K562 (cell line): ENCODE results near the gene SORCS2. TPM values are rescaled to one million over a fixed set of nuclear protein-coding genes. Genes with fewer than 3 reads are reported as not detected.

Experiments used
- ATAC-seq: fragments of 200-7000 bp; cut with Tn5 transposase; 3 replicates; pipeline ENCODE4 v1.9.1; 2020; ENCODE audit warnings: moderate library complexity
- BruUV-seq: library from RNA; stranded (reverse); fragments of 400-500 nt; replicated peaks from 2 replicates; lab custom pipeline; 2021; lab: Mats Ljungman, UMichigan
- CTCF ChIA-PET: fragments of 300-600 bp; formaldehyde crosslinking; extraction: SDS; loops from one replicate; lab custom pipeline; 2021; ENCODE audit warnings: low intra/inter-chr PET ratio; lab: Yijun Ruan, JAX
- POLR2A ChIA-PET: fragments of 300-600, 350-650 bp; sonication (Branson Sonifier 250); formaldehyde crosslinking; extraction: SDS; loops from one replicate; lab custom pipeline; 2021; ENCODE audit warnings: antibody characterized with exemption, inconsistent platforms; lab: Yijun Ruan, JAX
- DNase-seq, 4 experiments: peaks; one replicate each; pipeline versions ENCODE4 v3.0.0 to v3.0.0-alpha.2; 2011 to 2018; ENCODE audit warnings: low spot score in 3 of 4, mixed read lengths in 3 of 4; ENCODE audit errors: extremely low read depth in 1 of 4
- FAIRE-seq: peaks from 2 replicates; lab custom pipeline; 2011; peaks lifted over from hg19 to GRCh38; lab: Jason Lieb, UNC
- H2AFZ ChIP-seq: 2 replicates; pipeline ENCODE4 v1.6.0; 2011; ENCODE audit warnings: low read depth, low read length, control low read depth, inconsistent platforms
- H3K27ac ChIP-seq: fragments of 200-600 bp; 3 replicates; pipeline ENCODE4 v1.8.0; 2011; ENCODE audit warnings: low read depth, mild to moderate bottlenecking, control low read depth, inconsistent platforms, low read length, moderate library complexity, mixed read lengths; ENCODE audit errors: extremely low read depth
- H3K27me3 ChIP-seq, 2 experiments: fragments of 300-600 bp in 1 of 2; 2 replicates in 1 of 2; 3 replicates in 1 of 2; pipeline versions ENCODE4 v1.6.0 to v1.8.0; 2011; ENCODE audit warnings: inconsistent platforms in 2 of 2, low read length in 2 of 2, mild to moderate bottlenecking in 1 of 2, mixed read lengths in 1 of 2, moderate library complexity in 1 of 2; ENCODE audit not compliant: control insufficient read depth in 2 of 2, insufficient read depth in 2 of 2
- H3K36me3 ChIP-seq: fragments of 300-600 bp; 3 replicates; pipeline ENCODE4 v1.8.0; 2011; ENCODE audit warnings: mild to moderate bottlenecking, low read length, inconsistent platforms; ENCODE audit not compliant: control insufficient read depth, insufficient read depth
- H3K4me1 ChIP-seq, 2 experiments: fragments of 200-600 bp in 1 of 2; replicated peaks in 1 of 2; 2 replicates in 1 of 2; 3 replicates in 1 of 2; pipeline versions ENCODE4 v1.5.1 to v1.8.0; 2011; ENCODE audit warnings: inconsistent platforms in 2 of 2, low read length in 2 of 2, mild to moderate bottlenecking in 1 of 2, mixed read lengths in 1 of 2, moderate library complexity in 1 of 2; ENCODE audit not compliant: control insufficient read depth in 2 of 2, insufficient read depth in 2 of 2
- H3K4me2 ChIP-seq: 2 replicates; pipeline ENCODE4 v1.6.1; 2011; ENCODE audit warnings: low read length, control low read depth, inconsistent platforms, mixed read lengths; ENCODE audit not compliant: insufficient read depth
- H3K4me3 ChIP-seq: fragments of 200-600 bp; sonication (generic), shearing (Covaris generic); 2 replicates; pipeline ENCODE4 v1.5.1; 2016; ENCODE audit warnings: control low read depth, inconsistent platforms
- H3K79me2 ChIP-seq: fragments of 200-600 bp; 3 replicates; pipeline ENCODE4 v1.8.0; 2011; ENCODE audit warnings: low read length, inconsistent platforms; ENCODE audit not compliant: control insufficient read depth, insufficient read depth
- H3K9ac ChIP-seq, 2 experiments: 2 replicates each; pipeline versions ENCODE4 v1.6.0 to v1.6.1; 2011; ENCODE audit warnings: low read depth in 2 of 2, low read length in 2 of 2, control low read depth in 1 of 2, inconsistent platforms in 1 of 2, mild to moderate bottlenecking in 1 of 2, mixed read lengths in 1 of 2; ENCODE audit not compliant: insufficient read depth in 1 of 2
- H3K9me1 ChIP-seq: one replicate; pipeline ENCODE4 v1.6.0; 2011; ENCODE audit warnings: inconsistent platforms, mild to moderate bottlenecking, low read length, moderate library complexity; ENCODE audit not compliant: control insufficient read depth, insufficient read depth
- H3K9me3 ChIP-seq: replicated peaks from 2 replicates; pipeline ENCODE4 v1.5.1; 2011; ENCODE audit warnings: low read depth, low read length, inconsistent platforms; ENCODE audit not compliant: control insufficient read depth, insufficient read depth
- H4K20me1 ChIP-seq: replicated peaks from 2 replicates; pipeline ENCODE4 v1.6.1; 2011; ENCODE audit warnings: low read length, inconsistent platforms, mixed read lengths; ENCODE audit not compliant: control insufficient read depth, insufficient read depth
- ARID1B ChIP-seq: fragments of 450-650 bp; IDR thresholded peaks from 2 replicates; pipeline ENCODE4 v1.6.1; 2016; ENCODE audit warnings: antibody characterized with exemption, mild to moderate bottlenecking, inconsistent platforms
- ATF7 ChIP-seq: fragments of 450-650 bp; IDR thresholded peaks from 2 replicates; pipeline ENCODE4 v1.7.1; 2014; ENCODE audit warnings: mild to moderate bottlenecking, moderate library complexity
- BCOR ChIP-seq: fragments of 450-650 bp; IDR thresholded peaks from 2 replicates; pipeline ENCODE4 v1.6.1; 2016
- JUND ChIP-seq, 2 experiments: IDR thresholded peaks; 2 replicates in 1 of 2; 3 replicates in 1 of 2; pipeline ENCODE4 v1.6.1; 2011; ENCODE audit warnings: borderline replicate concordance in 2 of 2, low read depth in 2 of 2, low read length in 2 of 2, improper control_type of control experiment in 1 of 2, missing biosample characterization in 1 of 2, missing genetic modification characterization in 1 of 2, missing genetic modification reagents in 1 of 2
- PCBP2 ChIP-seq: fragments of 200-400 bp; formaldehyde crosslinking; IDR thresholded peaks from 2 replicates; pipeline ENCODE4 v1.6.1; 2018; ENCODE audit warnings: low read length, low read depth, mild to moderate bottlenecking, moderate library complexity; ENCODE audit not compliant: poor library complexity, severe bottlenecking
- PHB ChIP-seq: fragments of 250-450 bp; sonication (Bioruptor Pico); IDR thresholded peaks from 2 replicates; pipeline ENCODE4 v1.5.0; 2021
- RBBP5 ChIP-seq: fragments of 200-600 bp; sonication (generic); IDR thresholded peaks from 2 replicates; pipeline ENCODE4 v1.6.1; 2012; ENCODE audit warnings: borderline replicate concordance, mild to moderate bottlenecking, low read length, control low read depth, inconsistent platforms; ENCODE audit not compliant: insufficient read depth, poor library complexity, severe bottlenecking
- RFX5 ChIP-seq: IDR thresholded peaks from 2 replicates; pipeline ENCODE4 v1.6.1; 2011; ENCODE audit warnings: low read depth, mild to moderate bottlenecking, improper control_type of control experiment, low read length
- SETDB1 ChIP-seq: IDR thresholded peaks from one replicate; pipeline ENCODE4 v1.6.1; 2012; ENCODE audit warnings: low read length, control low read depth, inconsistent platforms
- ZFPM2 ChIP-seq: fragments of 250-450 bp; sonication (Bioruptor Pico); IDR thresholded peaks from 2 replicates; pipeline ENCODE4 v1.5.1; 2022; ENCODE audit warnings: mild to moderate bottlenecking
- ZNF140 ChIP-seq: fragments of 250-450 bp; sonication (Bioruptor Pico); IDR thresholded peaks from 2 replicates; pipeline ENCODE4 v1.8.0; 2021; ENCODE audit warnings: moderate library complexity, mild to moderate bottlenecking, inconsistent platforms
- ZZZ3 ChIP-seq: fragments of 450-650 bp; IDR thresholded peaks from 2 replicates; pipeline ENCODE4 v1.6.1; 2016; ENCODE audit warnings: antibody characterized with exemption, mild to moderate bottlenecking, moderate library complexity
- WGBS: fragments of 100-300 bp; shearing (Covaris generic); methylation state at CpG from one replicate; pipeline ENCODE4 v1.1.6; 2016; ENCODE audit warnings: low coverage, mixed read lengths; ENCODE audit not compliant: insufficient coverage; ENCODE audit errors: missing lambda C conversion rate; 5-methylcytosine and 5-hydroxymethylcytosine counted together
- in situ Hi-C: fragments of 300-500 bp; cut with MboI; formaldehyde crosslinking; loops from 4 replicates; pipeline ENCODE4 v1.15.0; 2018; ENCODE audit warnings: inconsistent platforms, mixed read lengths
- intact Hi-C: fragments of 100-400 bp; cut with micrococcal nuclease; formaldehyde crosslinking; loops from 2 replicates; pipeline ENCODE4 v1.14.2; 2022
- polyA plus RNA-seq, 8 experiments: library from polyadenylated mRNA; depleted of rRNA in 4 of 8; stranded (reverse) in 5 of 8; unstranded in 3 of 8; fragments of >200 nt; fragmentation: Nextera tagmentation in 2 of 8; fragmentation: Illumina TruSeq in 1 of 8; extraction: Ambion mirVana in 2 of 8; extraction: Trizol in 1 of 8; gene quantifications; 2 replicates each; pipeline versions ENCODE4 v1.2.1 to v1.2.3, GENCODE V29; 2011 to 2014; ENCODE audit warnings: inconsistent platforms in 1 of 8, missing spikeins in 1 of 8
- total RNA-seq, 7 experiments: library from RNA; depleted of rRNA in 6 of 7; stranded (reverse); fragments of >200 nt in 6 of 7; fragmentation: Illumina TruSeq in 2 of 7; extraction: Trizol in 2 of 7; gene quantifications; 2 replicates each; pipeline versions ENCODE4 v1.2.1 to v1.2.3, GENCODE V29; 2011 to 2021; ENCODE audit warnings: low replicate concordance in 1 of 7
- TF ChIP-seq, protein P1 (sequence below): fragments of 250-450 bp; sonication (Bioruptor Pico); IDR thresholded peaks from 2 replicates; pipeline ENCODE4 v1.8.0; 2021; ENCODE audit warnings: moderate library complexity, mild to moderate bottlenecking, inconsistent platforms
- TF ChIP-seq, protein P2 (sequence below): sonication (generic); formaldehyde crosslinking; IDR thresholded peaks from 2 replicates; pipeline ENCODE4 v1.8.1; 2022; ENCODE audit warnings: missing genetic modification reagents

The SORCS2 gene
- total and polyA plus RNA-seq, 9 of the 15 experiments (the other 6 are each of a cell fraction or from before 2014, with no cell fraction given), result not detected

DNA sequence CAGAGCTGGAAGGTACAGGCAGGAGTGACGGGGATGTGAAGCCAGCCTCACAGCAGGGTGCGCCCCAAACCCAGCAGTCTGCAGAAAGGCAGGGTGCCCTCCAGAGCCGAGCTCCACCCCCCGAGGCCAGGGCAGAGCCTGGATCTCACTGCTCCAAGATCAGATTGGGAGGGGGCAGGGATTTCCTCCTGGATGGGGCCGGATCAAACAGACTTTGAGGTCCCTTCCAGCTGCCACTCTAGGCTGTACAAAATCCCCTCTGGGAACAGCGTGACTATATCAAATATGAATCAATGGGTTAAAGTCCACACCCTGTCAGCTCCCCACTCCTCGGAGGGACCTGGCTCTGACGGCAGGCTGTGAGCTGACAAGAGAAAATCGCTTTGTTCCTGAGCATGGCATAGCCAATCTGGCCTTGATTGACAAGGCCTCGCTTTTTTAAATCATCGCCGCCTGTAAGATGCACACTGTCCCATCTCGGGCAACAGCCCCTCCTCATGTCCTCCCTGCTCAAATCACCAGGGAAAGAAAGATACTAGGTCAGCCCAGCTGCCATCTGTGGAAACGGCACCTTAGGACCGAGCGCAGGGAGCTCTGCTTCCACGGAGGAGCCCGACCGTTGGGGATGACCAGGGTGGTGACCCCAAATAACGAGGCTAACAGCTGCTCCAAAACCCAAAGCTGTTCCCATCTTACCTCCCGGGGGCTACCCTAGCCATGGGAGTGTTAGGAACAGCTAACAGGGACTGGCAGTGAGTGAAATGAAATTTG lies 202.5 kb downstream of the SORCS2 start:
- H3K79me2 ChIP-seq, result no peaks in the 10 kb centered on the region
- no peak overlapping the region for H2AFZ ChIP-seq
- H3K9ac ChIP-seq, result no peak overlapping the region; a peak in 1 of 4 replicates
- H4K20me1 ChIP-seq, result peaks cover 12% of the 10 kb centered on the region
- CTCF ChIA-PET, result no interaction called here
- intact Hi-C loops, result no loop called here
- no peak overlapping the region for H3K4me3 ChIP-seq
- H3K4me1 ChIP-seq, result no peaks in the 10 kb centered on the region; a peak in 1 of 5 replicates
- DNase-seq (no peak), FAIRE-seq (no peak), ATAC-seq (no peak)
- WGBS, result 1% methylated on average over 21 of the region's 21 CpGs
- peaks cover 2% of the 10 kb centered on the region for H3K9me1 ChIP-seq
- H3K27ac ChIP-seq, result no peak overlapping the region
- H3K4me2 ChIP-seq, result no peak overlapping the region
- in situ Hi-C loops, result no loop called here
- H3K27me3 ChIP-seq, result peaks cover 12 to 70% of the 10 kb centered on the region in 2 experiments; a peak in 4 of 5 replicates
- H3K36me3 ChIP-seq, result no peaks in the 10 kb centered on the region
- no peak for TF ChIP-seq ZZZ3
- no peak for TF ChIP-seq ZFPM2 (CRISPR knock-in tag)
- TF ChIP-seq JUND (IDR thresholded peaks at IDR 0.05; ENCODE audit: borderline replicate concordance, low read depth, low read length), result no peak
- TF ChIP-seq JUND (tag; IDR thresholded peaks at IDR 0.05; ENCODE audit: borderline replicate concordance, low read depth, low read length), result no peak
- TF ChIP-seq PHB, result no peak
- TF ChIP-seq ARID1B, result no peak
- TF ChIP-seq ZNF140 (CRISPR knock-in tag), result no peak
- TF ChIP-seq ATF7, result no peak
- no peak for TF ChIP-seq BCOR
- TF ChIP-seq, protein P1, sequence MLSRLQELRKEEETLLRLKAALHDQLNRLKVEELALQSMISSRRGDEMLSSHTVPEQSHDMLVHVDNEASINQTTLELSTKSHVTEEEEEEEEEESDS (CRISPR knock-in tag), result no peak
- no peak for TF ChIP-seq RFX5
- TF ChIP-seq PCBP2, result no peak
- TF ChIP-seq RBBP5, result no peak
- no peak for TF ChIP-seq SETDB1
- TF ChIP-seq, protein P2, sequence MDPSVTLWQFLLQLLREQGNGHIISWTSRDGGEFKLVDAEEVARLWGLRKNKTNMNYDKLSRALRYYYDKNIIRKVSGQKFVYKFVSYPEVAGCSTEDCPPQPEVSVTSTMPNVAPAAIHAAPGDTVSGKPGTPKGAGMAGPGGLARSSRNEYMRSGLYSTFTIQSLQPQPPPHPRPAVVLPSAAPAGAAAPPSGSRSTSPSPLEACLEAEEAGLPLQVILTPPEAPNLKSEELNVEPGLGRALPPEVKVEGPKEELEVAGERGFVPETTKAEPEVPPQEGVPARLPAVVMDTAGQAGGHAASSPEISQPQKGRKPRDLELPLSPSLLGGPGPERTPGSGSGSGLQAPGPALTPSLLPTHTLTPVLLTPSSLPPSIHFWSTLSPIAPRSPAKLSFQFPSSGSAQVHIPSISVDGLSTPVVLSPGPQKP, result no peak
- BruUV-seq, result no TSS peak
- POLR2A ChIA-PET, result interaction anchor here (0.6 kb wide), 1 partner anchor 28 kb away, joined by 3 read pairs; no protein-coding TSS in a partner anchor
- H3K9me3 ChIP-seq, result no peaks in the 10 kb centered on the region
